Neural crest cell (in vitro differentiated cells): ENCODE data around the gene RBMS2. TPM values are rescaled to one million over a fixed set of nuclear protein-coding genes. Genes with fewer than 3 reads are reported as not detected.

Source experiments
- DNase-seq: peaks from one replicate; pipeline ENCODE4 v3.0.0; 2021; ENCODE audit warnings: low read depth, mixed read lengths, low spot score
- H3K27ac Mint-ChIP-seq: one replicate; pipeline ENCODE4 v1.8.0; 2021; ENCODE audit warnings: mild to moderate bottlenecking, mixed read lengths; ENCODE audit not compliant: unreplicated experiment
- H3K27me3 Mint-ChIP-seq: 2 replicates; pipeline ENCODE4 v1.8.0; 2021; ENCODE audit warnings: low read depth, mild to moderate bottlenecking, mixed read lengths
- H3K36me3 Mint-ChIP-seq: 2 replicates; pipeline ENCODE4 v1.8.0; 2021; ENCODE audit warnings: low read depth, mild to moderate bottlenecking, mixed read lengths
- H3K4me1 Mint-ChIP-seq: 2 replicates; pipeline ENCODE4 v1.8.0; 2021; ENCODE audit warnings: mixed read lengths
- H3K4me3 Mint-ChIP-seq: one replicate; pipeline ENCODE4 v1.8.0; 2021; ENCODE audit warnings: mild to moderate bottlenecking, mixed read lengths
- H3K9me3 Mint-ChIP-seq: 2 replicates; pipeline ENCODE4 v1.8.0; 2021; ENCODE audit warnings: mixed read lengths
- CTCF ChIP-seq: fragments of 200-600 bp; sonication (generic); conservative IDR thresholded peaks from 2 replicates; pipeline ENCODE4 v1.5.0; 2021; ENCODE audit warnings: antibody characterized with exemption, mild to moderate bottlenecking
- total RNA-seq: library from RNA; stranded (reverse); gene quantifications from 2 replicates; pipeline ENCODE4 v1.2.1, GENCODE V29; 2021

Gene RBMS2
- total RNA-seq, 1 donor from 2014 or later: 29.3 TPM

- Mint-ChIP-seq H3K4me1 (peaks cover 8% of the 10 kb centered on the region), H3K9me3 (no peaks in the 10 kb centered on the region), H3K4me3 (no peak overlapping the region), H3K27me3 (no peaks in the 10 kb centered on the region), H3K36me3 (peaks cover 11% of the 10 kb centered on the region), H3K27ac (no peak overlapping the region)
- TF ChIP-seq CTCF: no peak
- no peak for DNase-seq
These were observed 77.4 kb downstream of the RBMS2 start for GRCh38 chr12:56599041-56599440.

GRCh38 chr12:56599797-56600196 lies 78.2 kb downstream of the RBMS2 start:
- Mint-ChIP-seq H3K9me3 (no peaks in the 10 kb centered on the region), H3K27me3 (no peaks in the 10 kb centered on the region), H3K4me1 (peaks cover under 1% of the 10 kb centered on the region), H3K27ac (no peak overlapping the region), H3K36me3 (peaks cover 16% of the 10 kb centered on the region), H3K4me3 (no peak overlapping the region)
- no peak for TF ChIP-seq CTCF
- no peak for DNase-seq

GRCh38 chr12:56600753-56601152 lies 79.1 kb downstream of the RBMS2 start:
- no peak overlapping the region for H3K4me3 Mint-ChIP-seq
- no peak for DNase-seq
- no peaks in the 10 kb centered on the region for H3K9me3 Mint-ChIP-seq
- no peaks in the 10 kb centered on the region for H3K27me3 Mint-ChIP-seq
- no peaks in the 10 kb centered on the region for H3K4me1 Mint-ChIP-seq
- peaks cover 16% of the 10 kb centered on the region for H3K36me3 Mint-ChIP-seq
- no peak overlapping the region for H3K27ac Mint-ChIP-seq
- TF ChIP-seq CTCF: no peak

- no peaks in the 10 kb centered on the region for H3K4me1 Mint-ChIP-seq
- TF ChIP-seq CTCF: peak; percentile 24
- no peak for DNase-seq
- no peaks in the 10 kb centered on the region for H3K27me3 Mint-ChIP-seq
- H3K9me3 Mint-ChIP-seq: no peaks in the 10 kb centered on the region
- H3K27ac Mint-ChIP-seq: no peak overlapping the region
- H3K36me3 Mint-ChIP-seq: peaks cover 20% of the 10 kb centered on the region
- H3K4me3 Mint-ChIP-seq: no peak overlapping the region
These were observed 79.9 kb downstream of the RBMS2 start for GRCh38 chr12:56601503-56601902.

- Mint-ChIP-seq H3K4me1 (no peaks in the 10 kb centered on the region), H3K27me3 (no peaks in the 10 kb centered on the region), H3K9me3 (no peaks in the 10 kb centered on the region), H3K36me3 (peaks cover 20% of the 10 kb centered on the region), H3K27ac (no peak overlapping the region), H3K4me3 (no peak overlapping the region)
- TF ChIP-seq CTCF: no peak
- no peak for DNase-seq
These were observed 80.6 kb downstream of the RBMS2 start for GRCh38 chr12:56602239-56602638.

- no peaks in the 10 kb centered on the region for H3K27me3 Mint-ChIP-seq
- no peak overlapping the region for H3K4me3 Mint-ChIP-seq
- no peak overlapping the region for H3K27ac Mint-ChIP-seq
- no peaks in the 10 kb centered on the region for H3K9me3 Mint-ChIP-seq
- TF ChIP-seq CTCF: no peak
- H3K36me3 Mint-ChIP-seq: peaks cover 18% of the 10 kb centered on the region
- H3K4me1 Mint-ChIP-seq: no peaks in the 10 kb centered on the region
- no peak for DNase-seq
These were observed 82.7 kb downstream of the RBMS2 start for GRCh38 chr12:56604355-56604754.
